ENCODE measurements around the gene GLIS2. TPM values are rescaled to one million over a fixed set of nuclear protein-coding genes. Genes with fewer than 3 reads are reported as not detected.

Gene GLIS2
- total RNA-seq, 1 experiment from 2014 or later, result 18.2 TPM

DNA sequence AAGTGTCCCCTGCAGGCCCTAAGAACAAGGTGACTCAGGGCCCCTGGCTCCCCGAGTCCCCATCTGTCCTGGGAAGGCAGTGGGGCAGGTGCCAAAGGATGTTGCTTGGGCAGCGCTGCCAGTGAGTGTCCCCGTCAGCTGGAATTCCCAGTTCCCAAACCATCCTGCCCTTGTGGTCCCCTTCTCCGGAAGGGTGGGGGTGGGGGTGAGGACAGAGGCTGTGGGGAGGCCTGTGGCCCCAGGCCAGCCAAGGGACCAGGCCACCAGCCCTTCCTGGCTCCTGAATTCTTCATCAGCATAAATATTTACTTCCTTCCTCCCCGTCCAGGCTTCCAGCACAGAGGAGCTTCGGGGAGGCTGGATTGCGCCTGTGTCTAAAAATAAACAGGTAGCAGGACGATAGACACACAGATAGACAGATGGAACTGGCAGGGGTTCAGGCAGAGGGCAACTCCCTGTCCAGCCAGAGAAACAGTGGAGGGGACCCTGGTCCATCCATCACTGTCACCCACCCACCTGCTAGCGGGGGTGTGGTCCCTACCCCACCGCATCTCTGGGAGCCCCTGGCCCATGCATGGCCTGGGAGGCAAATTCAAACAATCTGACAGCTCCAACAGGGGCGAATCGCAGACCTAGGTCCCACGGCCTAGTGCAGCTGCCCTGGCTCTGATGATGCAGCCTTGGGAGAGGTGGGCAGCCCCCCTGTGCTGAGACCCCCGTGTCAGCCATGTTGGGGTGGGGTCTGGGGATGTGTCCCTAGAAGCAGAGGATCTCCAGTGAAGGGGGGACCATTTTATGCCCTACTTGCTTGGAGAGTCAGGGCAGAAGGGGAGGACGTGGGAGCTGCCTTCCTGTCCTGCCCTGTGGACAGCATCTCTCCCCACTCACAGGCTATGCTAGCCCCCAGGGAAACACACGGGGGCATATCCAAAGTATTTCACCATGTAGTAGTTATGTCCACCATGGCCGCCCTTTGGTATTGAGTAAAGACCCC lies 13.2 kb downstream of the GLIS2 start:
- Histone ChIP-seq H3K9me3 (ENCODE audit: control insufficient read depth in 1 of 2, insufficient read depth in 1 of 2, low read depth in 1 of 2, low read length in 2 of 2) (no peaks in the 10 kb centered on the region), H3K79me2 (ENCODE audit: insufficient read depth, low read length) (peaks cover 87% of the 10 kb centered on the region), H3K36me3 (ENCODE audit: control insufficient read depth in 1 of 2, insufficient read depth in 2 of 2, low read length in 2 of 2) (peaks cover 0 to 6% of the 10 kb centered on the region in 2 experiments; a peak in 1 of 4 replicates), H3K27me3 (ENCODE audit: insufficient read depth, low read length) (no peaks in the 10 kb centered on the region), H3K9ac (ENCODE audit: low read length) (no peak overlapping the region), H3K27ac (ENCODE audit: low read depth, low read length) (peak overlapping the region; percentile 22; the same call in 1 of the 2 replicates), H3K4me3 (replicated peaks in 1 of 2; ENCODE audit: low read depth in 1 of 2, low read length in 2 of 2) (no peak overlapping the region), H3K9me2 (ENCODE audit: insufficient read depth) (no peaks in the 10 kb centered on the region), H3K4me1 (ENCODE audit: control insufficient read depth in 1 of 2, insufficient read depth in 2 of 2, low read length in 2 of 2) (peaks cover 4 to 29% of the 10 kb centered on the region in 2 experiments; a peak in 2 of 4 replicates), H4K20me1 (ENCODE audit: insufficient read depth) (0 out of 2 replicates have a peak, but pooled peaks cover 3% of the 10 kb centered on the region), H2AFZ (ENCODE audit: low read depth, low read length, poor library complexity, severe bottlenecking) (no peak overlapping the region), H3K4me2 (ENCODE audit: low read length) (peak overlapping the region; percentile 12; the same call in 1 of the 2 replicates)
- ATAC-seq (no peak), DNase-seq (ENCODE audit: low read depth, low spot score) (no peak)
- ChIA-PET CTCF (interaction anchor here (0.9 to 2.2 kb wide), 6 partner anchors 19 to 75 kb away, joined by 3 to 12 read pairs (median 3); no protein-coding TSS in a partner anchor), POLR2A (no interaction called here), RAD21 (ENCODE audit: low non-redundant PET in 1 of 2, low total read pairs in 2 of 2, uncharacterized antibody in 2 of 2, unreplicated experiment in 2 of 2) (no interaction called here)
- no TSS peak for BruUV-seq (replicated peaks)
- intact Hi-C loops (cut with micrococcal nuclease), result no loop called here
- TF ChIP-seq CEBPB (IDR thresholded peaks at IDR 0.05; ENCODE audit: low read depth), result no peak
- TF ChIP-seq SP1 (IDR thresholded peaks at IDR 0.05; ENCODE audit: low read depth), result no peak
- no peak for TF ChIP-seq EZH2phosphoT487 (IDR thresholded peaks at IDR 0.05; ENCODE audit: borderline replicate concordance)
- TF ChIP-seq ZBTB33 (IDR thresholded peaks at IDR 0.05; ENCODE audit: extremely low read depth, insufficient replicate concordance, low read length), result no peak
- TF ChIP-seq EGR1 (IDR thresholded peaks at IDR 0.05; ENCODE audit: low read depth), result no peak
- no peak for TF ChIP-seq MAX (IDR thresholded peaks at IDR 0.05)
- TF ChIP-seq SRF (IDR thresholded peaks at IDR 0.05; ENCODE audit: low read depth), result no peak
- TF ChIP-seq ZNF274 (IDR thresholded peaks at IDR 0.05; ENCODE audit: low read depth, low read length), result no peak
- TF ChIP-seq TCF7L2 (IDR thresholded peaks at IDR 0.05; ENCODE audit: borderline replicate concordance, extremely low read depth, insufficient read depth, insufficient read length), result no peak
- no peak for TF ChIP-seq EZH2 (IDR thresholded peaks at IDR 0.05)
- no peak for TF ChIP-seq RAD21 (IDR thresholded peaks at IDR 0.05; ENCODE audit: low read depth)
